GM12878 (cell line): ENCODE data around the gene ENPP1. TPM values are rescaled to one million over a fixed set of nuclear protein-coding genes. Genes with fewer than 3 reads are reported as not detected.

Source experiments
- ATAC-seq: fragments of 200-7000 bp; cut with Tn5 transposase; 3 replicates; pipeline ENCODE4 v1.9.1; 2020; ENCODE audit warnings: mild to moderate bottlenecking, moderate library complexity
- BruUV-seq: library from RNA; stranded (reverse); fragments of 400-500 nt; replicated peaks from 2 replicates; lab custom pipeline; 2021; lab: Mats Ljungman, UMichigan
- CTCF ChIA-PET: fragments of 300-600 bp; sonication (Branson Sonifier 250); formaldehyde crosslinking; extraction: SDS; loops from one replicate; lab custom pipeline; 2021; ENCODE audit warnings: inconsistent platforms; lab: Yijun Ruan, JAX
- POLR2A ChIA-PET: fragments of 350-600 bp; formaldehyde crosslinking; extraction: SDS; loops from one replicate; lab custom pipeline; 2021; ENCODE audit warnings: inconsistent platforms; lab: Charles Lee
- RAD21 ChIA-PET: fragments of 300-600 bp; sonication (Branson Sonifier 250); formaldehyde crosslinking; loops from one replicate; lab custom pipeline; 2023; ENCODE audit warnings: antibody characterized with exemption; ENCODE audit not compliant: unreplicated experiment; lab: Charles Lee
- SMC1A ChIA-PET: fragments of 300-600 bp; sonication (Branson Sonifier 250); formaldehyde crosslinking; loops from one replicate; lab custom pipeline; 2023; ENCODE audit not compliant: unreplicated experiment, uncharacterized antibody; lab: Charles Lee
- DNase-seq: peaks from one replicate; pipeline ENCODE4 v3.0.0-alpha.2; 2011; ENCODE audit warnings: low read depth, low spot score
- FAIRE-seq: peaks from 3 replicates; lab custom pipeline; 2011; peaks lifted over from hg19 to GRCh38; lab: Jason Lieb, UNC
- H2AFZ ChIP-seq: 2 replicates; pipeline ENCODE4 v1.6.0; 2011; ENCODE audit warnings: low read depth, low read length, control low read depth; ENCODE audit not compliant: control insufficient read depth
- H3K27ac ChIP-seq: 2 replicates; pipeline ENCODE4 v1.5.1; 2011; ENCODE audit warnings: control low read depth; ENCODE audit not compliant: control insufficient read depth, insufficient read depth
- H3K27me3 ChIP-seq, 2 experiments: replicated peaks in 1 of 2; 2 replicates each; pipeline versions ENCODE4 v1.6.0 to v1.6.1; 2011; ENCODE audit warnings: low read length in 1 of 2; ENCODE audit not compliant: control insufficient read depth in 2 of 2, insufficient read depth in 2 of 2
- H3K36me3 ChIP-seq, 2 experiments: 2 replicates each; pipeline ENCODE4 v1.5.1; 2011; ENCODE audit warnings: low read length in 1 of 2; ENCODE audit not compliant: control insufficient read depth in 2 of 2, insufficient read depth in 2 of 2
- H3K4me1 ChIP-seq: 2 replicates; pipeline ENCODE4 v1.6.1; 2011; ENCODE audit warnings: mild to moderate bottlenecking, low read length, moderate library complexity, mixed read lengths; ENCODE audit not compliant: control insufficient read depth, insufficient read depth
- H3K4me2 ChIP-seq: 2 replicates; pipeline ENCODE4 v1.6.0; 2011; ENCODE audit warnings: control low read depth; ENCODE audit not compliant: control insufficient read depth, insufficient read depth
- H3K4me3 ChIP-seq: fragments of 200-600 bp; sonication (generic); 2 replicates; pipeline ENCODE4 v1.5.1; 2016
- H3K79me2 ChIP-seq: 2 replicates; pipeline ENCODE4 v1.6.0; 2011; ENCODE audit warnings: low read length; ENCODE audit not compliant: control insufficient read depth, insufficient read depth
- H3K9ac ChIP-seq: 2 replicates; pipeline ENCODE4 v1.8.0; 2011; ENCODE audit warnings: low read length, control low read depth, mixed read lengths; ENCODE audit not compliant: control insufficient read depth, insufficient read depth
- H3K9me3 ChIP-seq: replicated peaks from 3 replicates; pipeline ENCODE4 v1.5.1; 2011; ENCODE audit warnings: mild to moderate bottlenecking, low read length; ENCODE audit not compliant: control insufficient read depth, insufficient read depth
- H4K20me1 ChIP-seq: 2 replicates; pipeline ENCODE4 v1.6.0; 2011; ENCODE audit not compliant: control insufficient read depth, insufficient read depth
- BCLAF1 ChIP-seq: fragments of 450-650 bp; IDR thresholded peaks from 2 replicates; pipeline ENCODE4 v1.6.1; 2017; ENCODE audit warnings: antibody characterized with exemption, mild to moderate bottlenecking, moderate library complexity
- CEBPZ ChIP-seq: fragments of 150-350 bp; IDR thresholded peaks from 2 replicates; pipeline ENCODE4 v1.6.1; 2016; ENCODE audit warnings: low read depth, low read length
- CTCF ChIP-seq, 3 experiments: IDR thresholded peaks in 2 of 3; conservative IDR thresholded peaks in 1 of 3; 2 replicates each; pipeline ENCODE4 v1.5.1; 2011; ENCODE audit warnings: low read depth in 3 of 3, low read length in 3 of 3, mild to moderate bottlenecking in 3 of 3, control low read depth in 2 of 3, moderate library complexity in 2 of 3, inconsistent platforms in 1 of 3, mixed read lengths in 1 of 3; ENCODE audit not compliant: control insufficient read depth in 2 of 3, insufficient read depth in 1 of 3; ENCODE audit errors: extremely low read depth in 1 of 3
- HCFC1 ChIP-seq: fragments of 150-350 bp; IDR thresholded peaks from 2 replicates; pipeline ENCODE4 v1.6.1; 2014; ENCODE audit warnings: low read length
- HDAC6 ChIP-seq: fragments of 200-600 bp; sonication (generic); IDR thresholded peaks from one replicate; pipeline ENCODE4 v1.8.0; 2017; ENCODE audit warnings: antibody characterized with exemption; ENCODE audit not compliant: unreplicated experiment
- KLF5 ChIP-seq: fragments of 450-650 bp; IDR thresholded peaks from 2 replicates; pipeline ENCODE4 v1.6.1; 2014; ENCODE audit warnings: mild to moderate bottlenecking; ENCODE audit not compliant: partially characterized antibody
- MAX ChIP-seq: IDR thresholded peaks from 2 replicates; pipeline ENCODE4 v1.6.1; 2012; ENCODE audit warnings: low read depth, low read length, improper control_type of control experiment
- MEF2B ChIP-seq: fragments of 450-650 bp; IDR thresholded peaks from 2 replicates; pipeline ENCODE4 v1.6.1; 2018; ENCODE audit warnings: mild to moderate bottlenecking, moderate library complexity; ENCODE audit not compliant: partially characterized antibody, poor library complexity, severe bottlenecking
- NFXL1 ChIP-seq: fragments of 450-650 bp; IDR thresholded peaks from 2 replicates; pipeline ENCODE4 v1.6.1; 2017; ENCODE audit warnings: antibody characterized with exemption, mild to moderate bottlenecking, borderline replicate concordance
- PAX8 ChIP-seq: fragments of 450-650 bp; IDR thresholded peaks from 2 replicates; pipeline ENCODE4 v1.6.1; 2017; ENCODE audit warnings: mild to moderate bottlenecking, moderate library complexity
- PML ChIP-seq: IDR thresholded peaks from 2 replicates; pipeline ENCODE4 v1.6.1; 2012; ENCODE audit warnings: low read length, inconsistent platforms
- RUNX3 ChIP-seq: IDR thresholded peaks from 2 replicates; pipeline ENCODE4 v1.6.1; 2012; ENCODE audit warnings: low read length, inconsistent platforms
- SMAD5 ChIP-seq: IDR thresholded peaks from 2 replicates; pipeline ENCODE4 v1.6.1; 2016; ENCODE audit warnings: antibody characterized with exemption, low read depth
- SMC3 ChIP-seq: IDR thresholded peaks from 2 replicates; pipeline ENCODE4 v1.6.1; 2011; ENCODE audit warnings: low read length, improper control_type of control experiment, borderline replicate concordance
- SREBF2 ChIP-seq: IDR thresholded peaks from 2 replicates; pipeline ENCODE4 v1.6.1; 2012; ENCODE audit warnings: mild to moderate bottlenecking, low read length
- TCF3 ChIP-seq: IDR thresholded peaks from 2 replicates; pipeline ENCODE4 v1.6.1; 2012; ENCODE audit warnings: low read depth, mild to moderate bottlenecking, low read length, borderline replicate concordance; ENCODE audit not compliant: insufficient read depth
- ZSCAN29 ChIP-seq: fragments of 450-650 bp; IDR thresholded peaks from 2 replicates; pipeline ENCODE4 v1.6.1; 2017; ENCODE audit warnings: mild to moderate bottlenecking, moderate library complexity
- WGBS: methylation state at CpG from one replicate; pipeline ENCODE4 v1.1.6; 2016; ENCODE audit warnings: low lambda C conversion rate; ENCODE audit not compliant: insufficient replicate concordance, insufficient coverage; ENCODE audit errors: missing lambda C conversion rate; 5-methylcytosine and 5-hydroxymethylcytosine counted together
- in situ Hi-C: fragments of 300-500 bp; cut with MboI; formaldehyde crosslinking; loops from 9 replicates; pipeline ENCODE4 v1.14.3; 2018; ENCODE audit warnings: mixed read lengths
- intact Hi-C: fragments of 100-400 bp; cut with micrococcal nuclease; formaldehyde crosslinking; loops from one replicate; pipeline ENCODE4 v1.14.2; 2022; ENCODE audit not compliant: unreplicated experiment
- polyA plus RNA-seq, 11 experiments: library from polyadenylated mRNA; depleted of rRNA in 4 of 11; unstranded in 6 of 11; stranded (reverse) in 5 of 11; fragments of >200 nt; fragmentation: Nextera tagmentation in 4 of 11; fragmentation: Illumina TruSeq in 1 of 11; extraction: Ambion mirVana in 4 of 11; extraction: Trizol in 1 of 11; gene quantifications; 1 replicate in 1 of 11; 2 replicates in 10 of 11; pipeline versions ENCODE4 v1.2.1 to v1.2.3, GENCODE V29; 2011 to 2016; ENCODE audit warnings: inconsistent platforms in 2 of 11, missing spikeins in 2 of 11, low read depth in 1 of 11
- total RNA-seq, 4 experiments: library from RNA; depleted of rRNA in 3 of 4; stranded (reverse); fragments of >200 nt in 3 of 4; fragmentation: Illumina TruSeq in 1 of 4; extraction: Trizol in 1 of 4; gene quantifications; 2 replicates each; pipeline versions ENCODE4 v1.2.1 to v1.2.3, GENCODE V29; 2013 to 2021

ENPP1 gene
- total and polyA plus RNA-seq, 10 of the 15 experiments (the other 5 are each of a cell fraction or from before 2014, with no cell fraction given): 0.03 to 0.05 TPM; not detected in 8

GRCh38 chr6:131781687-131782086, 26.1 kb upstream of the ENPP1 start:
- no peak overlapping the region for H3K9ac ChIP-seq
- in situ Hi-C loops: no loop called here
- no peak overlapping the region for H3K4me2 ChIP-seq
- no peak for DNase-seq
- TF ChIP-seq SMAD5 (no peak), MAX (no peak), CTCF (IDR thresholded peaks at IDR 0.05 in 2 of 3, conservative IDR thresholded peaks at IDR 0.05 in 1 of 3; ENCODE audit: control insufficient read depth in 2 of 3, extremely low read depth in 1 of 3, insufficient read depth in 1 of 3, low read depth in 3 of 3, low read length in 3 of 3) (no peak), SMC3 (no peak), TCF3 (no peak), RUNX3 (no peak), CEBPZ (no peak), HCFC1 (no peak), HDAC6 (no peak), PML (no peak), PAX8 (no peak), KLF5 (no peak), MEF2B (no peak), BCLAF1 (no peak), NFXL1 (no peak), SREBF2 (no peak), ZSCAN29 (no peak)
- TF ChIP-seq, all 136 proteins: peak for 0
- CTCF ChIA-PET: no interaction called here
- no peaks in the 10 kb centered on the region for H3K79me2 ChIP-seq
- no peak overlapping the region for H2AFZ ChIP-seq
- H3K4me3 ChIP-seq: no peak overlapping the region
- SMC1A ChIA-PET: no interaction called here
- no peak for FAIRE-seq
- H3K36me3 ChIP-seq: no peaks in the 10 kb centered on the region
- H3K9me3 ChIP-seq: no peaks in the 10 kb centered on the region
- H4K20me1 ChIP-seq: no peaks in the 10 kb centered on the region
- RAD21 ChIA-PET: no interaction called here
- POLR2A ChIA-PET: no interaction called here
- H3K4me1 ChIP-seq: no peaks in the 10 kb centered on the region
- BruUV-seq: no TSS peak
- 3% methylated on average over 3 of the region's 3 CpGs for WGBS
- ATAC-seq: no peak
- H3K27me3 ChIP-seq: no peaks in the 10 kb centered on the region; a peak in 1 of 4 replicates
- intact Hi-C loops: no loop called here
- H3K27ac ChIP-seq: no peak overlapping the region
